ENCODE measurements around the gene AMDHD2.
A peak's percentile ranks its signal among the peaks of the same experiment; 100 is the strongest.

The AMDHD2 gene

DNA sequence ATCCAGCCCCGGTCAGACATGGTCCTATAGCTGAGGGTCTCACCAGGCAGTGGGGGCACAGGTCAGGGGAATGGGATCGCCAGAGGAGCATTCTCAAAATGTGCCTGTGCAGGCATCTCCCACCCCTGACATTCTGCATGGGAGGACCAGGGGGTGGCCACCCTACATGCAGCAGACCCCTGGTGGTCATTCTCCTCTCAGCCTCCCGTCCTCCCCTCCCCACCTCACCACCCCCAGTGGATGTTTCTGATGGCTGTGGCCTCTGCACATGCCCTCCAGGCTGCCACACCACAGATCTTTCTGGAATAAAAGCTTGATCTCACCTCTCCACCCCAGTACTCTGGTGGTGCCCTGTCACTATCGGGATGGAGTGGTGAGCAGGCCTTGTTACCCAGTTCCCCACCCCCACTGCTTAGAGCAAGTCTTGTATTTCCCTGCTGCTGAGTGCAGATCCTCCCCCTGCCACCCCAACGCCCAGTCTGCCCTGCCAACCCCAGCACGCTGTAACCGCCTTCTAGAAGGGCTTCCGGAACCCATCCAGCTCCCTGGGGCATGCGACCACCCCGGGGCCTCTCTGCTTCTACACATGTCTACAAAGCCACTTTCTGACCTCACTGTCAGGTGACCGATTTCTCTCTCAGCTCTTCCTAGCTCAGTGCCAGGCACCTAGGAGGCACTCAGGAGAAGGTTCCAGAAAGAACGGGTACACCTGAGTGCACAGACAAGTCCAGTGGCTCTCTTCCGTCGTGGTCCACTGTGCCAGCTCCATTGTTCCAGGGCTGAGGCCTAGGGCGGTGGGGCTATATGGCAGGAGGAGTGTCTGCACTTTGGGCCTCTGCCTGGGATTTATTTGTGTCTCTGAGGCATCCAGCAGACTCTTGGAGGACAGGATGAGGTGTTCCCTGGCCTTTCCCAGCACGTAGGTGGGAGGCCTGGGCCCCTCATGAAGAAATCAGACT lies 36.0 kb upstream of the AMDHD2 start:
- no peak for DNase-seq

DNA sequence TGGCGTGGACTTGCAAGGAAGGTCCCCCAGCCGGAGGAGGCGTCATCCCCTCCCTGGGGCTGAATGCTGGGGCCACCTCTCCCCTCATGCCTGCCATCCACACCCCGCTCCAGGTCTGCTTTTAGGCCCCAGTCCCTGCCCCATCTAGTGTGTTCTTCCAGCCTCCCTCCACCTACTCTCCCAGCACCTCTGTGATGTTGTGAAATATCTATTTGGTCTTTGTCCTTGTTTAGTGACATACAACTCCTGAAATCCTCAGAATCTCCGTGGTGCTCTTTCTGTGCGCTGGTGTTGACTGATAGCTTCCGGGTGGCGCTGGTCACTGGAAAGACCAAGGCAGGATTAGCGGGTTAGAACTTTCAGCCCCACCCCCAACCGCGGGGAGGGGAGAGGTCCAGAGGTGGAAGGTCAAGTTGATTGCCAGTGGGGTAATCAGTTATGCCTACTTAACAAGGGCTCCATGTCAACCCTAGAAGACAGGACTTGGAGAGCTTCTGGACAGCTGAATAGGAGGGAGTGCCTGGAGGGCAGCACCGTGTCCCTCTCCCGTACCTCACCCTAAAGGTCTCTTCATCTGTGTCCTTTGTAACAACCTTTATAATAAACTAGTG lies 35.2 kb upstream of the AMDHD2 start:
- no peak for DNase-seq

DNA sequence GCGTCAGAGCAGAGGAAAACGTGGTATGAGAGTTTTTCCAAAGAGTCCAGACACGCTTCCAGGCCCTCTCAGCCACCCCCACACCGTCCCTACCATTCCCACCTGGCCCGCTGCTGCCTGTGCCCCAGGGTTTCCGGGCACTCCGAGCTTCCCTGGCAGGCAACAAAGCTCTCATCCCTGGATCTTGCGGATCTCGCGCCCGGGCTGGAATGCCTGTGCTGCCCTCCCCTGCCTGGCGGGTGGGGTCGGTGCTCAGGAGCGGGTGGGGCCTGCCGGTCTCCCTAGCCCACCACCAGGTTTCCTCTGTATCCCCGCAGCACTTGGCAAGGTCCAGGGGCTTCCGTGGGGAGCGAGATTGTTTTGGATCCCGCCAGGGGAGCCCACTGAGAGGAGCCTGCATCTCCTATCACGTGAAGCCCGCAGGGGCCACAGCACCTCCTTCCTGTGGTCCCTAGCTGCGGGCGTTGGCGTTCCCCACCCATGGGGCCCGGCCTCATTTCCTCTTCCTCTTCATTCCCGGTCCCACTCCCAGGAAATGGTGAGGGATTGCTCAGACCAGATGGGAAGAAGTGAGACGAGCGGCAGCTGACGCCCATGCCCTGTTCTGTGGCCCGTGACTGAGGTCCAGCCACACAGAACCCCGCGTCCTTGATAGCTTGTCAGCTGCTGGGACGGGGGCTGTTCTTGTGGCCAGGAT lies 34.2 kb upstream of the AMDHD2 start:
- no peak for DNase-seq

DNA sequence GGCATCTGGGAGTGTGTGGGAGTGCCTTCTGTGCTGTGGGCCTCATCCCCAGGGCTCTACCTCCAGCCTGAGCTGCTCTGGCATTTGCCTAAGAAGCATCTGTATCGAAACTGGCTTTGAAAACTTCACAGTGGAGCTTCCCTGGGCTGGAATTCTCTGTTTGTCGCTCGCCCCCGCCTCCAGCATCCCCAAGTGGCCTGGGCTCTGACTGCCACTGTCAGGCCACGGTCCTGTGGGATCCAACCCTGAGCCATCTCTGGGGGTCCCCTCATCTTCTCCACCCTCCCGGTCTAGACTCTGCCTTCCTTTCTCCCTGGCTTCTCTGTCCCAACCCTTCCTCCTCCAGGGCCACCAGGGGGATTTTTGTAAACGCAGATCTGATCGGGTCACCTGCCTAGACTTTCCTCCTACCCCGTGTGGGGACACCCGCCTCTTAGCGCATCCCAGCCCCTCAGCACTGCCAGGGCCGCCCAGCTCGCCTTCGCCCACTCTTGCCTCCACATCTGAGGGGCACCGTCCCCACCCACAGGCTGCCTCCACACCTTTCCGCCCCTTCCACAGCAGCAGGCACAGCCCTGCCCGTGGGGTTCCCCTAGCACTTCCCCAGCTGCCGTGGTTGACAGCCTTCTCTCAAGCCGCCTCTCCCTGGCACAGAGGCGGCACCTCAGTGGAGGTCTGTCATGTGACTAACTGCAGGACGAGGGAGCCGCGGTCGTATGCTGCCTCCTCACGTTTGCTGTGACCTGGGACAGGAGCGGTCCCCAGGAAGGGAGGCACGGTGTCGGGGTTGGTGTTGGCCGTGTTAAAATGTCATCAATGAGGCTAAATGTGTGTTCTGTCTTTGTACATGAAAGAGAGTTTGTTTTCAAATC lies 33.3 kb upstream of the AMDHD2 start:
- peak; percentile 84 for DNase-seq

DNA sequence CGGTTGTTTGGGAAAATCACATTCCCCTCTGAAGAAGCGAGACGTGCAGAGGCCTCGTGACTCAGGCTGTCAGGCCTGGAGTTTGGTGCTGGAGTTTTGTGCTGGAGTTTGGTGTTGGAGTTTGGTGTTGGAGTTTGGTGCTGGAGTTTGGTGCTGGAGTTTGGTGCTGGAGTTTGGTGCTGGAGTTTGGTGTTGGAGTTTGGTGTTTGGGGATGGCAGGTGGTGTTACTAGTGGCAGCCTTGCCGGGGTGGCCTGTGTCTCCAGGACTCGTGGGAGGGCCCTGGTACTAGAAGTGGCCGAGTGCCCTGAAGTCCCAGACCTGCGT lies 32.7 kb upstream of the AMDHD2 start:
- no peak for DNase-seq

DNA sequence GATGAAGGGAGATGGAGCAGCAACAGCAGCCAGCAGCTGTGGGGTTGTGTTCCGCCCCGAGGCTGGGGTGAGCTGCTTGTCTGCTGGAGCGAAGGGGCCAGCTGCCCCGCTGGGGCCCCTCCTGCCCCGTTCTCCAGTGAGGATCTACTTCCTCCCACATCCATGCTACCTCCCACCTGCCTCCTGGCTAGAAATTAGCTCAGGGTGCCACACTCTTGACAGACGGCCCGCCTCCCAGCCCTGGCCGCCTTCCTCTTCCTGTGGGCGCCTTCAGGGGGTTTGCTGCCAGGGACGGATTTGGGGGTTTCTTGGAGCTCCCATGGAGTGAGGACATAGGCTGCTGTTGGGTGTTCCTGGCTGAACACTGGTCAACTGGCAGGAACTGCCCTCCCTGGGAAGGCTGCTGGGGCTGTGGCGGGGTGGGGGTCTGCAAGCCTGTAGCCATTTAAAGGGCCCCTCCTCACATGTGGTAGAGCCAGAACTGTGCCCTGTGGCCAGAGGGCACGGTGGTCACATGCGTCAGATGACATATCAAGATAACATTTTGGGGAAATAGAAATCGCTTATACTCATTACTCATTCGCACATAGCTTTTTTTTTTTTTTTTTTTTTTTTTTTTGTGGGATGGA lies 32.2 kb upstream of the AMDHD2 start:
- no peak for DNase-seq

DNA sequence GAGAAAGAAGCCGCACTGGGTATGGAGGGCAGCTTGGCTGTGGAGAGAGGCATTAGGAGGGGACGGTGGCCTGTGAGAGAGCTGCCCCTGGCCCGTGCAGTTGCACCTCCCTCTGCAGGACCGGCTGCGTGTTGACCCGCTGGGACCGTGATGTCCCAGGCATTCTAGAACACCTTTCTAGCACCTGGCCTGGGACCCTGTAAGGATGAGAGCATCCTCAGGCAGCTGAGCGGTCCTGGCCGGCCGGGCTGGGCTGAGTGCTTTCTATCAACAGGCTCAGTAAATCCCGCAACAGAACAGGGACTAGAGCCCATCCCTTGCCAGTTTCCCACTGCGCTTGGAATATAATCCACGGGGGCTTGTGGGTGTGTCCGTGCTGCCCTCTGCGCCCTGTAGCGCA lies 30.6 kb upstream of the AMDHD2 start:
- DNase-seq: no peak

DNA sequence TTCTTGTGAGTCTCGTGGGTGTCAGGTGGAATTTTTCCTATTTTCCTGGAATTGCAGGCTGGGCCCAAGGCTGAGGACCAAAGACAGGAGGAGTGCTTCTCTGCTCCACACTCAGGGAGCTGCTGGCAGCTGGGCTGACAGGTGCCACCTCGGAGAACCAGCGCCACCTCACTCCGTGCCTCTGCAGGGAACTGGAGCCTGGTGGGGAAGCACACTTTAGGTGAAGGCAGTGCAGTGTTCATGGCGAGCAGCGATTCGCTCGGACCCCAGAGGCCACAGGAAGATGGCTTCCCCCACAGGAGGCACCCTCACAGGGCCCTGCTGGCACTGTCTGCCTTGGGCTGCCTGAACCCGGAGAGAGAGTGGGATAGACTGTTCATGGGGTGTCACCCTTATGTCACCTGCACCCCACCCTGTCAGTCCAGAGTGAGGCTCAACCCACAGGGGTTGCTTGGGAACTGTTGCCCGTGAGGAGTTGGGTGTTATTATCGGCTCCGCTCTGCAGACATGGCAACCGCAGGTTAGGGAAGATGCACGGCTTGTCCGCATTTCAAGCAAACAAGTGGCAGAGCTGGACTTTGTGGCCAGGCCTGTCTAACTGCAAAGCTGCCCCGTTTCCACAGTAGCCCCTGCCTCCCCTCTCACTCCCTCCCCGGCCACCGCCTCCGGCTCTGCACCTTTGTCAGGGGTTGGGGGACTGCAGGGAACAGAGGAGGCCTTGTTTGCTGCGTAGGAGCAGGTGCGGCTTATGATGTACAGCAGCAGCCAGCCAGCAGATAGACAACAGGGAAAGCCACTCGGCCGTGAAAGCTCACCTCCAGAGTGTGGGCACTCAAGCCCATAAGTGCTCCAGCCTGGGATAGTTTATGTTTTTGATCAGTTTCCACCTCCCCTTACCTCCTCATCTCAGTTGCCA lies 29.7 kb upstream of the AMDHD2 start:
- DNase-seq: no peak

DNA sequence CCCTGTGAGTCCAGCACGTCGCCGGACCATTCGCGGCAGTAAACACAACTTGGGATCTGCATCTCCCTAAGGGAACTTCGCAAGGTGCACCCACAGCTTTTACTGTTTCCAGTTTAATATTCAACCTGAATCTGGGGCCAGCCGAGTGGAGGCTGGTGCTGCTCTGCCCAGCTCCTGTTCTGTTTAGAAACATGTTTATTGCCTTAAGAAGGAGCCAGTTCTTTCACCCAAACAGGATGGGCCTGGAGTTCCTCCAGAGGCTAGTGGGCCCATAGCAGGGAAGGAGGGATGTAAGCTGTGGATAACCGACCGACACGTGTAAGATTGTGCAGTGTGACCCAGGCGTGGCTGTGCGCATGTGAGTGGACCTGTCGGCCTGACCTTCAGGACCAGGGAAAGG lies 27.9 kb upstream of the AMDHD2 start:
- no peak for DNase-seq

DNA sequence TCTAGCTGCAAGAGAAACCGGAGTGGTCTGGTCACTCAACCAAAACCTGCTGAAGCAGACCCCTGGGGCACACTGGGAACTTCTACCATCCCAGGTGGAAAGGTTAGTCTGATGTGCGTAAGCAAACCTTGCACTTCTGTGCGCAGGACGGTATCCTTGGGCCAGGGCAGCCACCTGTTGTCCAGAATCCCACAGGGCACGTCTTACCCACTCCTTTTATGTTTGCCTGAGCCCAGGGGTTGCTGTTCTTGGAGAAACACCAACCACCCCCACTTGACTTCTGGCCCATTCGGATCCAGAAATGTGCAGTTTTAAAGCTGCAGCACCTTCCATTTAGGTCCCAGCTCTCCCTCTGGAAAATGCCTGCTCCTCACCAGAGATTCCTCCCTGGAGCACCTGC lies 26.6 kb upstream of the AMDHD2 start:
- no peak for DNase-seq

DNA sequence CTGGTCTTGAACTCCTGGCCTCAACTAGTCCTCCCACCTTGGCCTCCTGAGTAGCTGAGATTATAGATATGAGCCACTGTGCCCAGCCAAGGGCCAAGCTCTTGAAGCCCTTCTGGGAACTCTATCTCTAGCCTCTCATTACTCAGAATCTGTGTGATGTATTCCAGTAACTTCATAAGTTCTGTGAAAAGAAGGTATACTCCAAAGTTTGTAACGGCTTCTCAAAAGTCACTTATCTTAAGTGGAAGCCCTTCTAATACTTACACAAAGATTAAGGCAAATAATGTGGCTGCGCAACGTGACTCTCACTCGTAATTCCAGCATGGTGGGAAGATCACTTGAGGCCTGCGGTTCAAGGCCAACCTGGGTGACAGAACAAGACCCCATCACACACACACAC lies 25.6 kb upstream of the AMDHD2 start:
- no peak for DNase-seq

DNA sequence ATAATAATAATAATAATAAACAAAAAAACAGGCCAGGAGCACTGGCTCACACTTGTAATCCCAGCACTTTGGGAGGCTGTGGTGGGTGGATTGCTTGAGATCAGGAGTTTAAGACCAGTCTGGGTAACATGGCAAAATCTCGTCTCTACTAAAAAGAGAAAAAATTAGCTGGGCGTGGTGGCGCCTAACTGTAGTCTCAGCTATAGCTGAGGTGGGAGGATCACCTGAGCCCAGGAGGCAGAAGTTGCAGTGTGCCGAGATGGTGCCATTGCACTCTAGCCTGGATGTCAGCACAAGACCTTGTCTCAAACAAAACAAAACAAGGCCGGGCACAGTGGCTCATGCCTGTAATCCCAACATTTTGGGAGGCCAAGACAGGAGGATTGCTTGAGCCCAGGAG lies 25.1 kb upstream of the AMDHD2 start:
- DNase-seq: no peak

DNA sequence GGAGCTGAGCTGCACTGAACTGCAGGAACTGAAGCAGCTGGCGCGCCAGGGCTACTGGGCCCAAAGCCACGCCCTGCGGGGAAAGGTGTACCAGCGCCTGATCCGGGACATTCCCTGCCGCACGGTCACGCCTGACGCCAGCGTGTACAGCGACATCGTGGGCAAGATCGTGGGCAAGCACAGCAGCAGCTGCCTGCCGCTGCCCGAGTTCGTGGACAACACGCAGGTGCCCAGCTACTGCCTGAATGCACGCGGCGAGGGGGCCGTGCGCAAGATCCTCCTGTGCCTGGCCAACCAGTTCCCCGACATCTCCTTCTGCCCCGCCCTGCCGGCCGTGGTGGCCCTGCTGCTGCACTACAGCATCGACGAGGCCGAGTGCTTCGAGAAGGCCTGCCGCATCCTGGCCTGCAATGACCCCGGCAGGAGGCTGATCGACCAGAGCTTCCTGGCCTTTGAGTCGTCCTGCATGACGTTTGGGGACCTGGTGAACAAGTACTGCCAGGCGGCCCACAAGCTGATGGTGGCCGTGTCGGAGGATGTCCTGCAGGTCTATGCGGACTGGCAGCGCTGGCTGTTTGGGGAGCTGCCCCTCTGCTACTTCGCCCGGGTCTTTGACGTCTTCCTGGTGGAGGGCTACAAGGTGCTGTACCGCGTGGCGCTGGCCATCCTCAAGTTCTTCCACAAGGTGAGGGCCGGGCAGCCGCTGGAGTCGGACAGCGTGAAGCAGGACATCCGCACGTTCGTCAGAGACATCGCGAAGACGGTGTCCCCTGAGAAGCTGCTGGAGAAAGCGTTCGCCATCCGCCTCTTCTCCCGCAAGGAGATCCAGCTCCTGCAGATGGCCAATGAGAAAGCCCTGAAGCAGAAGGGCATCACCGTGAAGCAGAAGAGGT lies 23.7 kb upstream of the AMDHD2 start:
- DNase-seq: no peak

DNA sequence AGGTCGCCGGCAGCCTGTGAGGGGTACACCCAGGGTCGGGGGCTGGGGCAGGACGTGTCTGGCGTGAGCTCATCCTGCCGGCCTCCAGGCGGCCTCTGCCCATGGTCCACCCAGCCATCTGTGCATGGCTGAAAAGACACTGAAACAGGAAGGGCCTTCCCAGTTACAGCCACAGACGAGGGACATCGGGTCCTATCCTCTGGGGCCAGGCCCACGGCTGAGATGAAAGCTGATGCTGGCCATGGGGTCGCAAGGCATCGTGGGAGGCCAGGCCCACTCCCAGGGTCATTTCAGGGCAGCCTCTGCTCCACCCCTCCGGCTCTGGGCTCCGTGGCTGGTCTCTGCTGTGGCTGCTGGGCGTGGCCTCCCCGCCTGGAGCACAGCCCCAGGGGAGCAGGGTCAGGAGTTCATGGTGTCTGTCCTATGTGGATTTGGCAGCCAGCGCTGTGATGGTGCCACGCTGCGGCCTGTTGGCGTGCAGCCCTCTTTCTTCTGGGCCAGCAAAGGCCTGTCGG lies 23.0 kb upstream of the AMDHD2 start:
- no peak for DNase-seq

DNA sequence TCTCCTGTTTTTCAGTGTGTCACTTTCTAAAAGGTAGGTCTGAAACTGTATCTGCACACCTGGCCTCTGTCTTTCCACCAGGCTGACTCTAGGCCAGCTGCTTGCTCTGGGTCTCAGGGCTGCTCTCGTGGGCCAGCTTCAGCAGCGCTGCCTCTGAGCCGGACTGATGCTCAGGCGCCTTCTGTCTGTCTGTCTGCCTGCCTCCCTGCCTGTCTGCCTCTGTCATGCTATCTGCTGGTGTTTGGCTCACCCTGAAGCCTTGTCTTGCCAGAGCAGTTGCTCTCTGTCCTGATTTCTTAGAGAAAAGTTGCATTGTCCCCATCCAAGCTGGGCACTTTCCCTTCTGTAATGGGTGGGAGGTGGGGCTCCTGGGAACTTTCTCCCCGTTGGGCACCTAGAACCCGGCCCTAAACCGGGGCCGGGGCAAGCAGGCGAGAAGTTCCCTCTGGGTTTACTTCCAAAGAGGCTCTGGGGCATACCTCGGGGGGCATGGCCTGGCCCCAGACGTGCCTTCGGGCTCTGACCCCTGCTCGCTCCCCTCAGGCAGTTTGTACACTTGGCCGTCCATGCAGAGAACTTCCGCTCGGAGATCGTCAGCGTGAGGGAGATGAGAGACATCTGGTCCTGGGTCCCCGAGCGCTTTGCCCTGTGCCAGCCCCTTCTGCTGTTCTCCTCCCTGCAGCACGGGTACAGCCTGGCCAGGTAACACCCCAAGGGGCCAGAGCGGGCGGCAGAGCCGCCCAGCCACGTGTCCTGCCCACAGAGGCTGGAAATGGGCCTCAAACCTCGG lies 22.3 kb upstream of the AMDHD2 start:
- DNase-seq: no peak

DNA sequence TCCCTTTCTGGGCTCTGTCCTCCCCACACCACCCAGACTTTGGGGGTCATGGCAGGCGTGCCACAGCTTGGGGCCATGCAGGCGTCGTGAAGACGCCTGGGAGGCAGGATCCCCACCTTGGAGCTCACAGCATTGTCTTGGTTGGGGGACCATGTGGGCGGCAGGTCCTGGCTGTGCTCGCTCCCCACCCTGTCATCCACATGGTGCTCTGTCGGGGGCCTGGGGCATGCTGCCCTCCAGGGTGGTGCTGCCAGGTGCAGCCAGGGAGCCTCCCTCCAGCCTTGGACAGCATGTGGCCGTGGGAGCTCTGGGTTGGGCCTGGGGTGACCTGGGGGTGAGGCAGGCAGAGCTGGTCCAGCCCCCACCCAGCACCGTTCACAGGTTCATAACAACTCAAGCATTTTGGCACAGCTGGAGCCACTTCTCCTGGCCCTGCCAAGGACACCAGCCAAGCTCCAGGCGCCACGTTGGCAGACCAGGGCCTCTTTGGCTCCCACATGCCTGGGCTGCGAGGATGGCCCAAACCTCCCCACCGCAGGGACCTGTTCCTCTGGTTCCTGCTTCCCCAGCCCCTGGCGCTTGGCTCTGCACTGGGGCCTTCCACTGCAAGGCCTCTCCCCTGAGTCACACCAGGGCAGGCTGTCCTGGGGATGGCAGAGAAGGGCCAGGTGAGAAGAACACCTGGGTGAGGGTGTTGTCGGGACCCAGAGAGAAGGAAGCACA lies 21.5 kb upstream of the AMDHD2 start:
- no peak for DNase-seq

DNA sequence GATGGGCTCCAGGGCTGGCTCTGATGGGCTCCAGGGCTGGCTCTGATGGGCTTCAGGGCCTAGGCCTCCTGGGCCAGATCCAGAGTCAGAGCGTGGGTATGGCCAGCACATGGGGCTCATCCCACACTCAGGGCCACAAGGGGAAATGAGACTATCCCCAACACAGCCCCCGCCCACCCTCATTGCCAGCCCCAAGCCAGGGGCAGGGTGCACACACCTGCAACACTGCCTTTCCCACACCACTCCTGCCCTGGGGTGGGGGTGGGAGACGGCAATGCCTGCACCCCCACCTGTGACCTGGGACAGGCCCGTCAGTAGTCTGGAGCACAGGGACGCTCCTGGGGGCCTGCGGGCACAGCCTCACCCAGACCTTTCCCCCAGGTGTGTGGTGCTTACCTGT lies 20.7 kb upstream of the AMDHD2 start:
- DNase-seq: no peak

DNA sequence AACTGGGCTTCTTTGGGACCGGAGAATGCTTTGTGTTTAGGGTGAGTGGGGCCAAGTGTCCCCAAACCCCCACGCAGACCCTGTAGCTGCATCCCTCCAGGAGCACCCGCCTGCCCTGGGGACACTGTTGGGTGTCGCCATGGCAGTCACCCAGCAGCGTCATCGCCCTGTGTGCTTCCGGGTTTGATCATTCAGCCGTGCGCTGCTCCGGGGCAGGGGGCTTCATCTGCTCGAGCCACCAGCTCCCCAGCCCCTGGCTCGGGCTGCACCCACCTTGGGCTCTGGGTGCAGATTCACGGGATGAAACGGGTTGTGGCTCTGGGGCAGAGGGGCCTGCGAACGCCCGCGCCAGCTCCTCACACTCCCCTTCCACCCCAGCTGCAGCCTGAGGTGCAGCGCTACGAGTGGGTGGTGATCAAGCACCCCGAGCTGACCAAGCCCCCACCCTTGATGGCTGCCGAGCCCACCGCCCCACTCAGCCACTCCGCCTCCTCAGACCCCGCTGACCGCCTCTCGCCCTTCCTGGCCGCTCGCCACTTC lies 20.2 kb upstream of the AMDHD2 start:
- DNase-seq: no peak

Data from activated CD8-positive, alpha-beta memory T cell treated with anti-CD3 and anti-CD28 coated beads for 24 hours (primary cell).